ENCODE measurements around the gene NAB1.

The NAB1 gene

DNA sequence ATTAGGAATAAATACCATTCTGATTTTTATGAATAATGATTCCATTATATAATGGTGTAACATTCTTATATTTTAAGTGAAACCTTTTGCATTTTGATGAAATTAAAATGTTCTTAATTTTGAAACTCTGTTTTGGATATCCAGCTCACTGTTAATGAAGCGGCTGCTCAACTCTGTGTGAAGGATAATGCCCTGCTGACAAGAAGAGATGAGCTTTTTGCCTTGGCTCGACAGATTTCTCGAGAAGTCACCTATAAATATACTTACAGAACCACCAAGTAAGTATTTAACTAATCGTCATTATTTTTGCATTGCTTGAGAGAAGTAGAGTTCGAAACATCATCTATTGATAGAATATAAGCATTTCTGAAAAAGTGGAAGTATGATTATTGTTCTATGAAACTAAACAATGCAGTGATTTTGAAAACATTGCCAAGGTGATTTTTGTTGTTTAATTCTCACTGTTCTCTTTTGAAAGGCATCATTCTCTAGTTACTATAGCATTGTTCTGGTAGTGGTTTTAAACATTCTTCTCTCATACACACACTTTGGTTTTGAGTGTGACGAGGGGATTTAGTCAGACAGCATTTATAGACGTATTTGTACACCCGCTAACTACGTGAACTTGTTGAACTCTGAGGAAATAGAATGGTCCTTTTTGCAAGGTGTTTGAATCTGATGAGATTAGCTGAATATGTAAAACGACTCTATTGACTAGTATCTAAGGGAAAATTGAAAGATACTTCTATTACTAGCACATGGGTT lies 21.5 kb downstream of the NAB1 start:
- DNase-seq, result no peak

GRCh38 chr2:190674966-190675650 lies 26.2 kb downstream of the NAB1 start:
- TF ChIP-seq POLR2A (IDR thresholded peaks at IDR 0.05; ENCODE audit: low read length) (no peak), GATA1 (IDR thresholded peaks at IDR 0.05; ENCODE audit: low read depth, low read length) (no peak)
- no peak for DNase-seq

More for the DNA sequence above, 21.5 kb downstream of the NAB1 start:
- TF ChIP-seq POLR2A (IDR thresholded peaks at IDR 0.05; ENCODE audit: low read length) (no peak), GATA1 (IDR thresholded peaks at IDR 0.05; ENCODE audit: low read depth, low read length) (no peak)

DNA sequence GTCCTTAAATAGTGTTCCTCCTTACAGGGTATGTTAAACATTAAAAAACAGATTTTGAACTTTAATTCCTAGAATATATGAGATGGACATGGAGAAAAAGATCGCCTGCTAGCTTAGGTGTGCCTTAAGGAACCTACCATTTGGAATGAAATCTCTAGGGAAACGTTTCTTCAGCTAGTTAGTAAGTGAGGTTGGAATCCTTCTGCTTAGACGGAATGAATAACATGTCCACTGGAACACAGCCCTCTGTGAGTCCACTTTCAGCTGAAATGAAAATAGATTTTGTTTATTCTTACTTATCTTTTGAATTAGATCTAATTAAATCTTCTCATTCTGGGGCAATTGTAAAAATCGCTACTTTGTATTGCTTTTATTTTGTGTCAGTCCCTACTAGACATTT lies 28.4 kb downstream of the NAB1 start:
- TF ChIP-seq GATA1 (IDR thresholded peaks at IDR 0.05; ENCODE audit: low read depth, low read length) (no peak), POLR2A (IDR thresholded peaks at IDR 0.05; ENCODE audit: low read length) (no peak)
- DNase-seq, result no peak

DNA sequence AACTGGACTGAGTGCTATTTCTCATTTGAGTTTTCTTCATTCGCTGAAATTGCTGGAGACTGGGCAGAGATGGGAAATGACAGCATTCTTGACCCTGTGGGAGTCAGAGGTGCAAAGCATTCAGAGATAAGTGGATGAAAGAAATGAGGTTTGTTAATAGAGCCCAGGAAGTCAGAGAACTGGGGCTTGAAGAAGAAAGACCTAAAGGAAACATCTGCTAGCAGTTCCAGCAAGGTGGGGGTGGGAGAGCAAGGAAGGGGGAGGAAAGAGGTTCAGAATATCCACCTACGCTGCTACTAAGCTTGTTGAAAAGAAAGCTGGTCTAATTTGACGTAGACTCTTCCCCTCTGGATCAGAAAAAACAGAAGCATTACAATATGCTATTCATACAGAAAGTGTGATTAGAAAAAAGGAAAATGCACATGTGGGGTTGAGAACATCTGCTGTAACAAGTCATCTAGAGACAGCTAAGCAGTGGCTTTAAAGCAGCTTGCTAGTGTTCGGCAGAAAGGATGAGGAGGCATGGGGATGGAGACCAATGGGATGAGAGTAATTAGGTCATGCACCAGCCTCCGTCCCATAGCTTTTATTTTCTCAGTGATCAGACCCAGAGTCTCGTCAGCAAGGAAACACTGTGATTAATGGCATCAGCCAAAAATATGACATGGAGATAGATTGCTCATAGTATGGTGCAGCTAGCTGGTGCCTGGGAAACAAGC lies 29.7 kb downstream of the NAB1 start:
- no peak for DNase-seq
- no peak for TF ChIP-seq POLR2A (IDR thresholded peaks at IDR 0.05; ENCODE audit: low read length)
- no peak for TF ChIP-seq GATA1 (IDR thresholded peaks at IDR 0.05; ENCODE audit: low read depth, low read length)

- TF ChIP-seq POLR2A (IDR thresholded peaks at IDR 0.05; ENCODE audit: low read length) (no peak), GATA1 (IDR thresholded peaks at IDR 0.05; ENCODE audit: low read depth, low read length) (no peak)
- no peak for DNase-seq
Observed at GRCh38 chr2:190679391-190679790, 30.5 kb downstream of the NAB1 start.

GRCh38 chr2:190679813-190680591 lies 31.1 kb downstream of the NAB1 start:
- TF ChIP-seq GATA1 (IDR thresholded peaks at IDR 0.05; ENCODE audit: low read depth, low read length) (no peak), POLR2A (IDR thresholded peaks at IDR 0.05; ENCODE audit: low read length) (no peak)
- DNase-seq, result peak; percentile 48 to 69

- no peak for TF ChIP-seq POLR2A (IDR thresholded peaks at IDR 0.05; ENCODE audit: low read length)
- no peak for TF ChIP-seq GATA1 (IDR thresholded peaks at IDR 0.05; ENCODE audit: low read depth, low read length)
- DNase-seq, result no peak
Observed at GRCh38 chr2:190682168-190682567, 33.3 kb downstream of the NAB1 start.

- DNase-seq, result no peak
- TF ChIP-seq POLR2A (IDR thresholded peaks at IDR 0.05; ENCODE audit: low read length), result no peak
- TF ChIP-seq GATA1 (IDR thresholded peaks at IDR 0.05; ENCODE audit: low read depth, low read length), result no peak
Observed at GRCh38 chr2:190683802-190684201, 34.9 kb downstream of the NAB1 start.

DNA sequence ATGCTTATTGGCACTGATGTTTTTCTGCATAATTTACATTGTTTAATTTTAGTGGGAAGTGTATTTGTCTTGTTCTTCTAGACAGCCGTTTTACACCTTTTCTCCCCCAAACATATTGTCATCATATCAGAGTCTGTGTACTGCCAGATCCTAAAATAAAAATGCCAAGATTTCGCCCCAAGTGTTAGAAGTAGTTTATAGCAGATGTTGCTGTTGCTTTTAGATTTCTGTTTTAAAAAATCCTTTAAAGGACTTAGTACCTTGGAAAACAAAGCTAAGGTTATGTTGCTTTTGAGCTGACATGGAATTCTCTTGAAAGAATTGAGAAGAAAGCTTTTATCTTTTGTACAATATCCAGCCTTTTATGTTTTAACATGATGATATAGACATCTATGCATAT lies 36.0 kb downstream of the NAB1 start:
- TF ChIP-seq GATA1 (IDR thresholded peaks at IDR 0.05; ENCODE audit: low read depth, low read length) (no peak), POLR2A (IDR thresholded peaks at IDR 0.05; ENCODE audit: low read length) (no peak)
- no peak for DNase-seq

GRCh38 chr2:190685333-190685732 lies 36.5 kb downstream of the NAB1 start:
- DNase-seq, result no peak
- TF ChIP-seq GATA1 (IDR thresholded peaks at IDR 0.05; ENCODE audit: low read depth, low read length) (no peak), POLR2A (IDR thresholded peaks at IDR 0.05; ENCODE audit: low read length) (no peak)

DNA sequence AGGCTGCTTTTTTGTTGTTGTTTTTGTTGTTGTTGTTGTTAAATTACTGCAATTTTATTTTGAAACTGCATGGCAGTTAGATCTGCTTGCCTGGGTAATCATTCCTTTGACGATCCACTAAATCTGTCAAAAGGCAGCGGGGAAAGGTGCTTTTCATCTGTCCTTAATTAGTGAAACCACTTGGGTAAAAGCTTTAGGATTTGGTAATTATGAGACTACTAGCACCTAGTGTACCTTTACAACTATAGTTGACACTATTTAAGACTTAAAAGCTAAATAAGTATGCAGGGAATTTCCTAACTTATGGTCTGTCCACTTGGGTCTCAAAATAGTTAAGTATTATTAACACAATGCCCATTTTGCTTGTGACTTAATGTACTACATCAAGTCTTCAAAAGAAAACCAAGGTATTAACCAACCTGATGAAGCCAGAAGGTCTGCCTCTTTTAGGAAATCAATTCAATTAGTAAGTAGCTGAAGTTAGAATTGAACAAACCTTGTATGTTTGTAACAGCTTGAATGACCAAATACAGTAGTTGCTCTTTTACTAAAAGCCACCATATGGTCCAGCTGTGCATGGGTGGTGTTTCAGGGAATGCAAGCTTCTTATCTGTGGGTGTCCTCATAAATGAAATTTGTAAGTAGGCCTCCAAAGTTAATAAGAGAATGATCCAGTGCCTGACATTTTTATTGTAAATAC lies 44.8 kb downstream of the NAB1 start:
- TF ChIP-seq POLR2A (IDR thresholded peaks at IDR 0.05; ENCODE audit: low read length) (no peak), GATA1 (IDR thresholded peaks at IDR 0.05; ENCODE audit: low read depth, low read length) (no peak)
- DNase-seq, result no peak

DNA sequence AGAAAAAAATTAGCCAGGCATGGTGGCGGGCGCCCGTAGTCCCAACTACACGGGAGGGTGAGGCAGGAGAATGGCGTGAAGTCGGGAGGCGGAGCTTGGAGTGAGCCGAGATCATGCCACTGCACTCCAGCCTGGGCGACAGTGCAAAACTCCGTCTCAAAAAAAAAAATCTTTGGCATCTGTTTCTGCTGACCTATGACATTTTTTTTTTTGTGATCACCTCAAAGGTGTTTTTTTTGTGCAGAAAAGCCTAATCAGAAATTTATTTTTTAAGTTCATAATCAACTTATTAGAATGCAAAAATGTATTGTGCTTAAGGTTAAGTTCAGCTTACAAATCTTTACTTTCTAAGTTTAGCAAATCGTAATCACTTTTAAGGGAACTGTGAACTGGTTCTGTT lies 45.6 kb downstream of the NAB1 start:
- no peak for DNase-seq
- no peak for TF ChIP-seq GATA1 (IDR thresholded peaks at IDR 0.05; ENCODE audit: low read depth, low read length)
- TF ChIP-seq POLR2A (IDR thresholded peaks at IDR 0.05; ENCODE audit: low read length), result no peak

GRCh38 chr2:190695739-190696138 lies 46.9 kb downstream of the NAB1 start:
- no peak for DNase-seq
- TF ChIP-seq GATA1 (IDR thresholded peaks at IDR 0.05; ENCODE audit: low read depth, low read length) (no peak), POLR2A (IDR thresholded peaks at IDR 0.05; ENCODE audit: low read length) (no peak)

Measured in erythroblast (primary cell).